AG10803 (cell line): ENCODE data around the gene TIGIT.

Experiments used
- DNase-seq: peaks from one replicate; pipeline ENCODE4 v3.0.0; 2010; ENCODE audit warnings: low read depth
- H3K4me3 ChIP-seq: 2 replicates; pipeline ENCODE4 v1.5.1; 2011; ENCODE audit warnings: mild to moderate bottlenecking, low read length, control low read depth
- CTCF ChIP-seq: conservative IDR thresholded peaks from 2 replicates; pipeline ENCODE4 v1.5.1; 2011; ENCODE audit warnings: mild to moderate bottlenecking, low read length, control low read depth, inconsistent platforms

Gene TIGIT

GRCh38 chr3:114310695-114311094, 16.9 kb downstream of the TIGIT start:
- no peak overlapping the region for H3K4me3 ChIP-seq
- no peak for DNase-seq
- no peak for TF ChIP-seq CTCF

GRCh38 chr3:114313426-114313825, 19.6 kb downstream of the TIGIT start:
- no peak for TF ChIP-seq CTCF
- no peak overlapping the region for H3K4me3 ChIP-seq
- DNase-seq = no peak

- DNase-seq = no peak
- TF ChIP-seq CTCF = no peak
- H3K4me3 ChIP-seq = no peak overlapping the region
Measured at GRCh38 chr3:114314282-114314681, 20.5 kb downstream of the TIGIT start.

- H3K4me3 ChIP-seq = no peak overlapping the region
- no peak for DNase-seq
Measured at GRCh38 chr3:114318295-114318694, 24.5 kb downstream of the TIGIT start.

GRCh38 chr3:114319453-114319852, 25.6 kb downstream of the TIGIT start:
- peak; percentile 56 for DNase-seq
- no peak overlapping the region for H3K4me3 ChIP-seq
- no peak for TF ChIP-seq CTCF

More at GRCh38 chr3:114318295-114318694, 24.5 kb downstream of the TIGIT start:
- no peak for TF ChIP-seq CTCF

GRCh38 chr3:114320246-114320645, 26.4 kb downstream of the TIGIT start:
- H3K4me3 ChIP-seq = no peak overlapping the region
- no peak for DNase-seq
- TF ChIP-seq CTCF = no peak

- no peak for DNase-seq
- no peak for TF ChIP-seq CTCF
- H3K4me3 ChIP-seq = no peak overlapping the region
Measured at GRCh38 chr3:114323546-114324254, 29.9 kb downstream of the TIGIT start.
